GM18505 (cell line): ENCODE data around the gene MECP2.
"Not testable (repeated sequence)": the region's sequence is repeated elsewhere in the genome, so short reads cannot be mapped to it uniquely, and the experiment has no call there.

Experiments
- ATAC-seq: cut with Tn5 transposase; IDR thresholded peaks from one replicate; pipeline ENCODE4 v1.9.1; 2021; ENCODE audit not compliant: unreplicated experiment
- POLR2A ChIP-seq: IDR thresholded peaks from 4 replicates; pipeline ENCODE4 v1.6.1; 2011; ENCODE audit warnings: borderline replicate concordance; ENCODE audit not compliant: insufficient read depth, insufficient read length; ENCODE audit errors: extremely low read depth

The MECP2 gene

GRCh38 chrX:153983321-153983801 lies 114.2 kb downstream of the MECP2 start:
- no peak for ATAC-seq
- no peak for TF ChIP-seq POLR2A

GRCh38 chrX:153981771-153982533 lies 115.6 kb downstream of the MECP2 start:
- ATAC-seq = no peak
- no peak for TF ChIP-seq POLR2A

- no peak for TF ChIP-seq POLR2A
- no peak for ATAC-seq
Observed at GRCh38 chrX:153981231-153981630, 116.3 kb downstream of the MECP2 start.

- not testable (repeated sequence) for ATAC-seq
Observed at GRCh38 chrX:153980394-153980793, 117.1 kb downstream of the MECP2 start.

DNA sequence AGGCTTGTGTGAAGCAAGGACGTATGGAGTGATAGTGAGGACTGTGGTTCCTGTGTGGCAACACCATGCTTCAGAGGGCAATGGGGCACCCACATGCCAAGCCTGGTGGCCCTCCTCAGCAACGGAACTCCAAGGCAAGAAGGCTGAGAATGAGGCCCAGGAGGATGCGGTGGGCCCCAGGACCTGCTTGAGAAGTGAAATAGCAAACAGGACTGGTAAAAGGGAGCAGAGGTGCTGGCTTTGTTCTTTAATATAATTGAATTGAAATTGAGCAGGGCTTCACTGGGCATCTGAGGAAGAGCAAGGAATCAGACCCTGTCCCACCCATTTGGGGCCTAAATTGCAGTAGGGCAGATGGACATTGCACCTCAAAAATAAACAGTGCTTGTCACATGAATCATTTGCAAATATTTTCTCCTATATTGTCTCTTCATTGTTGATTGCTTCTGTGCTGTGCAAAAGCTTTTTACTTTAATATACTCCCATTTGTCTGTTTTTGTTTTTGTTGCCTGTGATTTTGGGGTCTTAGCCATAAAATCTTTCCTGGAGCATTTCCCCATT lies 122.7 kb downstream of the MECP2 start:
- ATAC-seq = no peak
- TF ChIP-seq POLR2A = no peak

- no peak for ATAC-seq
- no peak for TF ChIP-seq POLR2A
Observed at GRCh38 chrX:153974003-153974725, 123.4 kb downstream of the MECP2 start.

- no peak for ATAC-seq
- no peak for TF ChIP-seq POLR2A
Observed at GRCh38 chrX:153973127-153974002, 124.2 kb downstream of the MECP2 start.

- peak; percentile 48 for TF ChIP-seq POLR2A
- ATAC-seq = peak; percentile 59
Observed at GRCh38 chrX:153972368-153973126, 125.0 kb downstream of the MECP2 start, which contains the start of gene TMEM187. Gene TMEM187 (plus strand): TSS chrX:153972754. CDS start chrX:153982063, 9,309 bp downstream.
